GM04503 (cell line): ENCODE measurements around the gene PIGN.
"Not testable (repeated sequence)": the region's sequence is repeated elsewhere in the genome, so short reads cannot be mapped to it uniquely, and the experiment has no call there.

Source experiments
- DNase-seq: peaks from one replicate; pipeline ENCODE4 v3.0.0-alpha.2; 2012; ENCODE audit warnings: low read depth

The PIGN gene

GRCh38 chr18:62182220-62182619 is 4.6 kb downstream of the PIGN start:
- DNase-seq: no peak

DNA sequence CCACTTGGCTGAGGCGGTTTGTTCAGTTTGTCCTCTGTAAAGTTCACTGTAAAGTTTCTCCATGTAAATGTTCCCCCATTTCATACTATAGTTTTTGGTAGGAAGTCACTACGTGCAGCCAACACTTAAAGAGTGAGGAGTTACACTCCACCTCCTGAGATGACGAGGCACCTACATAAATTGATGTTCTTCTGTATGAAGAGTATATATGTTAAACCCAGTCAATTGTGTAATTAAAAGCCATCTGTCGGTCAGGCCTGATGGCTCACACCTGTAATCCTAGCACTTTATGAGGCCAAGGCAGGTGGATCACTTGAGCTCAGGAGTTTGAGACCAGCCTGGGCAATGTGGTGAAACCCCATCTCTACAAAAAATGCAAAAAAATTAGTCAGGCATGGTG is 7.6 kb downstream of the PIGN start:
- DNase-seq: no peak

- DNase-seq: no peak
Measured at GRCh38 chr18:62177271-62177670, 9.6 kb downstream of the PIGN start.

DNA sequence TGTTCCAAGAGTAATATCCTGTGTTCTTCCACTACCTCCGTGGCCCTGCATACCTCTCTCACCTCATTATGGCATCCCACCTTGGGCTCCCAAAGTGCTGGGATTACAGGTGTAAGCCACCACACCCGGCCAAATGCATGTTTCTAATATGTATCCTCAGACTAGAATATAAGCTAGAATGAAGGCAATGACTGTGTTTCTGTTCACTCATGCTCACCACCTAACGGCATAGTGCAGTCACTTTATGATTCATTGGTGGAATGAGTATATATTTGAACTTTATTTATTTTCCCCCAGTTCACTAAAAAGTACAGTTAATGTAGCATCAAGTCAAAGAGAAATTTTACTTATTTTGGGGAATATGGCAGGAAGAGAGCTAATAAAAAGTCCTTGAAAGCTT is 11.3 kb downstream of the PIGN start:
- DNase-seq: no peak

DNA sequence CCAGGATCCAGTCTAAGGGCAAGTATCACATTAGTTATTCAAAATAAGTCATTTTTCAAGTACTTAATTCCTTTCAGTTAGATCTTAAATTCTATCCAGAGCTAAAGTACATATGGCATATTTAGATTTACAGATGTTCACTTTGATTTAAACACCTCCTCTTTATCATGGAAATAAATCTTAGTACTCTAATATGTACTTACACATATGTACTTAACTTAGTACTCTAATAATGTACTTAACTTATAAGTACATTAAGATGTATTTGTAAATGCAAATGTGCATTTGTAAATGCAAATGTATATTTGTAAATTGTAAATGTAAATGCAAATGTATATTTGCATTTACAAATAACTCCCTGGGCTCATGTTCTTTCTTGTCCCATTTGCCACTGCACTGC is 14.6 kb downstream of the PIGN start:
- DNase-seq: no peak

- DNase-seq: no peak
Measured at GRCh38 chr18:62170857-62171256, 16.0 kb downstream of the PIGN start.

GRCh38 chr18:62166524-62166923 is 20.3 kb downstream of the PIGN start:
- DNase-seq: not testable (repeated sequence)

GRCh38 chr18:62165583-62165982 is 21.3 kb downstream of the PIGN start:
- no peak for DNase-seq

GRCh38 chr18:62164855-62165487 is 21.9 kb downstream of the PIGN start:
- no peak for DNase-seq

- no peak for DNase-seq
Measured at GRCh38 chr18:62164310-62164709, 22.5 kb downstream of the PIGN start.

DNA sequence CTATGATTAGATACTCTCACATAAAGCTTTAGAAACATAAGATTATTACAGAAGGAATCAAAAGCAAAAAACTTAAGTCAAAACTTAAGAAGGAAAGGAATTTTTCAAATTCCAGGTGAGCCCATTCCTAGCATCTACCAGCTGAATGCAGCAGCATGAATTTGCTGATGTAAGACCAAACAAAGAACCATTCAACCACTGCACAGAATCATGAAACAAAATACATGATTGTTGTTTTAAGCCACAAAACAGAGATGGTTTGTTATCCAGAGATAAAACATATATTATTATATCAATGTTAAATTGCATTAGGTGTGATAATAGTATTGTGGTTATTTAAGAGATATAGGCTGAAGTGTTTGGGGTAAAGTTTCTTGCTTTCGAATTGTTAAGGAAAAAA is 29.0 kb downstream of the PIGN start:
- no peak for DNase-seq

DNA sequence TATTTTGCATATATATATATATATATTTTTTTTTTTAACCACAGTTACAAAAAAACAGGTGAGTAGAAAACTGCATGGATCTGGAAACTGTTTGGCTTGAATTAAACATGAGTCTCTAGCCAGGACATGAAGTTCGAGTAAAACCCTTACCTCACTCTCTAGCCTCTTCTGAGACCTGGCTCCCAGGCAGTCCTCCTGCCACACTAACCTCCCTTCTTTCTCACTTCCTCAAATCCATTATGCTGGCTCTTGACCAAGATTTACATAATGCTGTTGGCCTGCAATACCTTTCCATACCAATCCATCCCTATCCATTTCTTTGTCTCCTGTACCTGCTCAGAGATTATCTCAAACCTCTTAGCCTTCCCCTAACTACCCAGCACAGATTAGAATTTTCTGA is 34.0 kb downstream of the PIGN start:
- DNase-seq: no peak

- no peak for DNase-seq
Measured at GRCh38 chr18:62151068-62151771, 35.6 kb downstream of the PIGN start.

GRCh38 chr18:62144338-62144737 is 42.5 kb downstream of the PIGN start:
- no peak for DNase-seq

DNA sequence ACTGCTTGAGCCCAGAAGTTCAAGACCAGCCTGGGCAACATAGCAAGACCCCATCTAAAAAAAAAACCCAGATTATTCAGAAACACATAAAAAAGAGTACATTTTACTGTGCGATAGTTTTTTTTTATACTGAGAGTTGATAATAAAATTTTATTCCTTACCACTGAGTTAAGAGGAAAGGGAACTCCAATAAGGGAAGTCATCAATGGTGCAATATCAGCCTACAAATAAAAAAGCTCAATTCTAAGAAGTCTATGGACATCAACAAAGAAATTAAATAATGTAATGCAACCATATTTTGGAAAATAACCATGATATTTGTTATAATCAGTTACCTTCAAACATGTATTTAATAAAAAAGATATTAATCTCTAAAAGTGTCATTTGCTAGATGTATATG is 46.6 kb downstream of the PIGN start:
- no peak for DNase-seq

DNA sequence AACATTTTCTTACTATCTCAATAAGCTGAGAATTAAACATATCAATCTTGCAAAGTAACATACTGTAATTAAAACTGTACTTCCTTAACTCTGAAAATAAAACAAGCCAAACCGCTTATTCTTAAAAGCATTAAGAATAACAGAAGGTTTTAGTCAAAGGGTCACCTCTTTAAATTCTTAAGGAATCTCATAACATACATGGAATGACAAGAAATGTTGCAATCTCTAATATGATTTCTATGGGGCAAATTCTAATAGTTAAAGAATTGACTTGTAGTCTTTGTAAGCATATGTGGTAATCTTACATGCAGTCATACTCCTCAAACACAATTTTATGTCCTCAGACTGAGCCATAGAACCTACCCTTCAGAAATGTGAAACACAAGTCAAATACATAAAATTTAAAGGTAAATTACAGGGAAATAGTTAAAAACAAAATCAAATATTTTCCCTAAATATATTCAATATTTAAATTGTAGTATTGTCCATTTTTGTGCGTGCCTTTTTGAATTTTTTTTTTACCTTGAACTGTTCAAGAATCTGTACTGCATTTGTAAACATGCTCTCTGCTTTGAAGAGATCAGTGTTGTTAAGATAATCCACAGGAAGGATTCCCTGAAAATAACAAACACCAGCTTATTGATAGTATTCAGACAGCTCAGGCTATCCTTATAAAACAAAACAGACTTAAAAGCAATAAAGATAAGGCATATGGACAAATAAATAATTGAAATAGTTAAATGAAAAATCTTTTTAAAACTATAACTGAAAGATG is 48.2 kb downstream of the PIGN start:
- DNase-seq: no peak

DNA sequence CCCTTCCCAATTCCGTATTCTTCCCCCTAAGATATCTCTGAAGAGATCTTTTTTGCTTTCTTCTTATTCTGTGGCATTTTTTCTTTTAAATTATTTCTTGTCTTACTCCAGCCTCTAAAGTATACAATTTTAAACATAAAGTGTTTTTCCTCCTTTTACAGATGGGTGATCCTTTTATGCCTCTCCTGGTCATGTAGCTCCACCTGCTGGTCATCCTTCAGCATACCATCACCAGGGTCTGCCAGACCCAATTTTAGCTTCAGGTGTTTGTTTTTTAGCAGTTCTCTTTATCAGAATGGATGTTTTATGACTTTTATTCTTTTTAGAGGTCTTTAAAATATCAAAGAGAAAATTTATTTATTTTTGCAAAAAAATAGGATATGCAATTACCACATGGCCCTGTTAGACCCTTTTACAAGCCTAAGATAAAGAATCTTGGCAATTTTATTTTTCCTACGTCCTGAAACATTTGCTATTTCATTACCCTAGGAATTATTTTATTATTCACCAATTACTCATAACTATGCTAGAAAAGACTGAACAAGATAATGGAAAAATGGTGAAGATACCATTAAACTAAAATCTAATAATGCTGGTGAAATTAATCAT is 55.5 kb downstream of the PIGN start:
- DNase-seq: peak; percentile 3

DNA sequence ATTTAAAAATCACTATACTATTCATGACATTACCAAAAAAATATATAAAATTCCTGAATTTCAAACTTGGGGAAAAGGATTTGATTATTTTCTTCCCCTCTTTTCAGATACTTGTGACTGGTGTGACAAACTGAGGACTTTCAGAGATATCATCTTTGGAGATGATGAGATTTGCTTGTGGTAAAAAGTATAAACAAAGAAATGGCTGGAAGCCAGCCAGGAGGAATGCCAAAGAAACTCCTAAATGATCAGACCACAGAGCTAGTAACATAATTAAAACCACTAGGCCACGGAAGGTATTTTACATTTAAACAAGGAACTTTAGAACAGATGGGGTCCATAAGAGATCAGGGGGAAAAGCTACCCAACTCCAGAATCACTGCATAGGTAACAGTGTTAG is 58.7 kb downstream of the PIGN start:
- DNase-seq: peak; percentile 36

- DNase-seq: no peak
Measured at GRCh38 chr18:62126737-62127136, 60.1 kb downstream of the PIGN start.

- DNase-seq: no peak
Measured at GRCh38 chr18:62125702-62126101, 61.2 kb downstream of the PIGN start.

GRCh38 chr18:62122330-62122729 is 64.5 kb downstream of the PIGN start:
- DNase-seq: no peak

GRCh38 chr18:62119884-62120283 is 67.0 kb downstream of the PIGN start:
- no peak for DNase-seq

GRCh38 chr18:62118328-62118727 is 68.5 kb downstream of the PIGN start:
- DNase-seq: peak; percentile 68
